HG03045 (cell line): ENCODE measurements around the gene RNF141.
A peak's percentile ranks its signal among the peaks of the same experiment; 100 is the strongest.

ENCODE experiments used
- ATAC-seq: cut with Tn5 transposase; IDR thresholded peaks from one replicate; pipeline ENCODE4 v1.9.1; 2021; ENCODE audit warnings: mild to moderate bottlenecking, moderate library complexity; ENCODE audit not compliant: unreplicated experiment

The RNF141 gene

DNA sequence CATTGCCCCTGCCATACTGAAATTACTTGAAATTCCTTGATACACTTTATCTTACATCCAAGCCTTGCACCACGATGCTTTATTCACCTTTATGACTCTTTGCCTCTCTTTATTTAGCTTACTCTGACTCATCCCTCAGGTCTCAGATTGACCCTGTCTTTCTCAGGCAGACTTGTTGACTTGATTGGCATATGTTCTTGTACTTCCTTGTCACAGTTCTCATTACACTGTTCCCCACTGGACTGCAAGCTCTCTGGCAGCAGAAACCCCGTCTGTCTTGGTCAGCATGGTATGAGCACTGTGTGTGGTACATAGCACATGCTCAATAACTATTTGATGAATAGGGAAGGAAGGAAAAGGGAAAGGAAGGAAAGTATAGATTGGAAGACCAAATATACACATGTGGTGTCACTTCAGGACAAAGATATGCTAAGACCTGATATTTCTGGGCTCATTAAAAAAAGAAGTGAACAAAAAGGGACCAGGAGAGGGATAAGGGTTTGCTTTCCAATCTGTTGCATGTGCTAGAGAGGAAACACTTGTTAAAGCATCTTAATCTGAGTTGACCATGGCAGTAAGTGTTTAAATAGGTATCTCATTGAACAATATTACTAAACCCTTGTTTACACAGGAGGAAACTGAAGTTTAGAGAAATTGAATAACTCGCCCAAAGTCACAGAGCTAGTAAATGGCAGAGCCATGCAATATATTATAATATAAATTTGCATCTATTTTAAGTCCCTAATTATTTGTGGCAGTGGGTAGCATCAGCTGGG lies 20.2 kb upstream of the RNF141 start:
- ATAC-seq, result no peak

DNA sequence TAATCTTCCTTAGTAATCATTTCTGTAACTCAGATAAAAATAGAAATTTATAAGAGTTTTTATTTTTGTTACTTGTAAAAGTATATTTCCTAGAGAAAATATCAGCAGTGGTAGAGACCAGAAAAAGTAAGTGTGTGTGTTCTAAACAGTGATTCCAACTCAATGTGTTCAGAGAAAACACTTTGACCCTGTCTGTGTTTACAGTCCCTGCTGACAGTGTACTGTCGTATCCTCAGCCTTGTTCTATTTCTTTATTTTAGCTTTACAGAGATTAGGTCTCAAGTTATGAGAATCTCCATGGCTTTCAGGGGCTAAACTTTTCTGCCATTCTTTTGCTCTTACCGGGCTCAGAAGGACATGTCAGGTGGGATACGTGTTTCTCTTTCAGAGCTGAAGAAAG lies 17.3 kb upstream of the RNF141 start:
- ATAC-seq, result no peak

DNA sequence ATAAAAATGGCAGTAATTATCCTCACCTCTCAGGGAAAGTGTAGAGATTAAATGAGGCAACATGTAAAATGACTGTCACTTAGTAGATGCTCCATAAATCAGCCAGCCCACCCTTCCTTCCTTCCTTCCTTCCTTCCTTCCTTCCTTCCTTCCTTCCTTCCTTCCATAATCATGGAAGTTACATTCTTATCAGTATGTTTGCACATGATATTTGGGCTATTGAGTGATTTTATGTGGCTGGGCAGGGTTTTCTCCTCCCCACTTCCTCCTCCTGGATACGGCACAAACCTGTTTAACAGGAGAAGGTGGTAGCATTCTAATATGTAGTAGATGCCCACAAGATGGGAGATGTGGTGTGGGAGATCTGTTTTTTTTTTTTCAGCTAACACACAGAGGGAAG lies 15.6 kb upstream of the RNF141 start:
- no peak for ATAC-seq

DNA sequence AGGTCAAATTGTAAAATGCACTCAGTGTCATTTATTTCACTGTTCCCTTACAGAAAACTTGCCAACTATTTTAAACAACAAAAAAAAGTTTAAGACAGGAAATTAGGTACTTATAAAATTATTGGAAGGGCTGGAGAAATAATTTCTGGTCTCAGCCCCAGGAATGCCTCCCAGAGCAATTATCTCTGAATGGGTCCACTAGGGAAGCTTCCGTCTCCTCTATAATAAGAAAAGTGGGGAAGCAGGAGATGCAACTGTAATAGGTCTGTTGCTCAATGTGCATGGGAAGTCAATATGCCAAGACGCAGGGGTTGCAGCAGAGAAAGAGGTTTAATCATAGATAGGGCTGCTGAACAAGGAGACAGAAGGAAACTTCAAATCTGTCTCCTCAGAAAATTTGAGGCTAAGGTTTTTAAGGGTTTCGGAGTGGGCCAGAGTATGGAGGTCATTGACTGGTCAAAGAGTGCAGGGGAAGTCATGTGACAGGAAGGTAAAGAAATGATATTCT lies 10.9 kb upstream of the RNF141 start:
- ATAC-seq, result no peak

DNA sequence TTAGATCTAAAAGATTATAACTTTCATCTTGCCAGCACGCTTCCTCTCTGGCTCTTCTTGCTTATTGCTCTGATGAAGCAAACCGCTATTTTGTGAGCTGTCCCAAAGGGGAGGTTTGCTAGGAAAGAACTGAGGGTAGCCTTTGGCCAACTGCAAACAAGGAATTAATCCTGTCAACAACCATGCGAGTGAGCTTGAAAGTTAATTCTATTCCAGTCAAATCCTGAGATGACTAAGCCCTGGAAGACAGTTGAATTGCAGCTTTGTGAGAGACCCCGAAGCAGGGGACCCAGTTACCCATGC lies 10.3 kb upstream of the RNF141 start:
- ATAC-seq, result no peak

DNA sequence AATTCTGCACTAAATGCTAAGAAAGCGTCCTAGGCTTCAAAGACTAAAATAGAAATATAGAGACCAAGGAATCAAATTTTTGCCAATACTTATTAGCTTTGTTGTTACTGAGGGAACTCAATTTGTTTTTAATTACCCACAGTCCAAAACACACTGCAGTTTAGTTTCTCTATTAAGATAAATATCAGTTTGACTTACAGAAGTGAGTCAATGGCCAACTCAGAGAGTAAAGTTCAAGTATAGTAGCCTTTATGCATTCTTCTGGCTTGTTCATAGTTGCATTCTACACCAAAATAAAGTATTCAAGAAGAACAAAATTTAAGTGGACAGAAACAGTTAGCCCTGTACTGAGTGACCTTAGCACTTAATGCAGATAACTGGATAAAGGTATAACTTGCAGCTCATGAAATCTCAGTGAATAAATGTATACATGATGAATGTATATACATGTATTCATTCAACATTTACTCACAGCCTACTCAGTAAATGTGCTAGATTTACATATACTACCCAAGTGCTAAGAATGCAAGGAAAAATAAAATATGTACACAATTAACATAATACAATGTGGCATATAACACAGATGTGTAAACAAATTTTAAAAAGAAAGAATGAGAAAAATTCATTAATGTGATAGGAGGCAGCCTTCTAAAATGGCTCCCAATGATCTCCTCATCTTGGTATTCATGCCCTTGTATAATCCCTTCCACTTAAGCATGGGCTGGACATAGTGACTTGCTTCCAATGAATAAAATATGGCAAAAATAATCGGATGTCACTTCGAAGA lies 9.7 kb upstream of the RNF141 start:
- no peak for ATAC-seq

DNA sequence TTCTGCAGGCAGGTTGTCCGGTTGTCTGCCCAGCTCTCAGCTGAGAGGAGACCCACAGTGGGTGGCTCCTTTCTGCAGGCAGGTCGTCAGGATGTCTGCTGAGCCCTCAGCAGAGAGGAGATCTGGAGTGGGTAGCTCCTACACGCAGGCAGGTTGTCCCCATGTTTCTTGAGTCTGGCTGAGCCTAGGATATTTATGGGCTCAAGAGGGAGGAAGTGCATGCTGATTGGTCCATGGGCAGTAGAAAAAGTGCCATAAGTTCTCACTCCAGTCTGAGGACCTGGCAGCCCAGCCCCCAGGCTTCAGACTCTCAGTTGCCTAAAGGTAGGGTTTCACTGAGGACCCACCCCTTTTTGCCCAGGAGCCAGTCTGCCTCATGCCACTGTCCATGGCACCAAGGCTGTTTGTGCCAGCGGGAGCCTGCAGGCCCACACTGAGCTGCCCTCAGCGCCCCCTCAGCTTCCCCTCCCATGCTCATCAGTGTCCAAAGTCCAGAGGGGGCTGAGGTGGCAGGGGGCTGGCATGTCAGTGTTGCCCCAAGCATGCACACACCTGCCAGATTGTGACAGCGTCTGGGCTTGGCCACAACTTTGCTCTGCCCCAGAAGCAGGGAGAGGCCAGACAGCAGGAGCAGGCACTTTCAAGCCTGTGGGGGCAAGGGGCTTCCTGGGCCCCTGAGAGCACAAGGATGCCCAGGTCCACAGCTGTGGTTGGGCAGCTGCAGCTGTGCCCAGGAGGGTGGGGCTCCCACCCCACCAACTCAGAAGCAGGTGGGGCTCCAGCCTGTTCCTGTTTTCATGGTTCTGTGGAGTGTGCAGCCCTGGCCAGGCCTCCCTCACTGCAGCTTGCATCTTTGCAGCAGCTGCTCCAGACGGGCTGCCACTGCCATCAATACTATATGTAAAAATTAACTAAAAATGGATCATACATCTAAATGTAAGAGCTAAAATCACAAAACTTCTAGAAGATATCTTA lies 3.8 kb upstream of the RNF141 start:
- no peak for ATAC-seq

DNA sequence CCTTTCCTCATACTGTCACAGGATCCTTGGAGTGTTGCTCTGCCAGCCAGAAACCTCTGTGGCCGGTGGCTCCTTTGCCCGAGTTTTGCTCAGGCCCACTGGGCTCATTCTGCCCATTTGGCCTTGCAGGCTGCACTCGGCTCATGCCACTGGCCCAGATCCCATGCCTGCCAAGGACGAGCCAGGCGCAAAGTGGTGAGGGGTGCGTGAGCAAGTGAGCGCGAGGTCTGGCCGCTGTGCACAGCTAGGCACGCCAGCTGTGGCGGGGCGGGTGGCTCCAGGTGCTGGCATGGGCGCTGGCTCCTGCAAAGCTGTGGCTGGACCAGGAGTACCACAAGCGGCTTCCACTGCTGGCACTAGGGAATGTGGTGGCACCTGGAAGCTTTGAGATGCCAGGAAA lies 2.8 kb upstream of the RNF141 start:
- ATAC-seq, result no peak

DNA sequence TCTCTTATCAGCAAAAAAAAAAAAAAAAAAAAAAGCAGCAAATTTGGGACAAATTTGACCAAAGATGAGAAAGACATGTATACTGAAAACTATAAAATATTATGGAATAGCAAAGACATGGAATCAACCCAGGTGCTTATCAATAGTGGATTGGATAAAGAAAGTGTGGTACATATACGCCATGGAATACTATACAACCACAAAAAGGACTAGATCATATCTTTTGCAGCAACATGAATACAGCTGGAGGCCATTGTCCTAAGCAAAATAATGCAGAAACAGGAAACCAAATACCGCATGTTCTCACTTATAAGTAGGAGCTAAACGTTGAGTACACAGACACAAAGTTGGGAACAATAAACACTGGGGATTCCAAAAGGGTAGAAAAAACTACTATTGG lies 1.8 kb upstream of the RNF141 start:
- no peak for ATAC-seq

DNA sequence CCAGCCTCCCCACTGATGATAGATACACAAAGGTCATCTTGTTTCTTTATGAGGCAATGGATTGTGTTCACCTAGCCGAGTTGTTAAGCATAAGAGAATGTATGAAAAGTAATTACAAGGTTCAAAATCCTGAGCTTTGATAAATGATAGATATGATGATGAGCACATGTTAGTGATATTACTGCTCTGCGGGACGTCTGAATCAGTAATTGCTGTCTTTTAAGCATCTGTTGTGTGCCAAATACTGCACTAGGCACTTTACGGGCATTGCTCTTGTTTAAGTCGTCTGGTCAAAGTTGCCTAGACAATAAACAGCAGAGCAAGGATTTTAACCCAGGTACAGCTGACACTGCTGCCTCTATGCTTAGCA lies 559 bp upstream of the RNF141 start:
- no peak for ATAC-seq

DNA sequence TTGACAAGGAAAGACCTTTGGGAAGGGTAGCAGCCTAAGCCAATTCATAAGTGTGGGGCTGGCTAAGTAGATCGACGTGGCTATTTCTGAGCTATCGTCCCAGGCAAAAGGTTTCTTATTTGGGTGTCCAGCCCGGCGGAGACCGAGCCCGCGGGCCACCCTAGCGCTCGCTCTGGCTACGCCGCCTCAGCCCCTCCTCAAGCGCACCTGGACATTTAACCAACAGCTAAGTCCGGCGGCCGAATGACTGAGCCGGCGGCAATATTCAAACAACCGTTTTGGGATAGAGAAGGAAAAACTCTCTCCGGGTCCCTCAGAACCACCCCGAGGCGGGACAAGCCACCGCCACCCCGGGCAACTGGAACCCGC lies 457 bp downstream of the RNF141 start:
- ATAC-seq, result peak; percentile 23

DNA sequence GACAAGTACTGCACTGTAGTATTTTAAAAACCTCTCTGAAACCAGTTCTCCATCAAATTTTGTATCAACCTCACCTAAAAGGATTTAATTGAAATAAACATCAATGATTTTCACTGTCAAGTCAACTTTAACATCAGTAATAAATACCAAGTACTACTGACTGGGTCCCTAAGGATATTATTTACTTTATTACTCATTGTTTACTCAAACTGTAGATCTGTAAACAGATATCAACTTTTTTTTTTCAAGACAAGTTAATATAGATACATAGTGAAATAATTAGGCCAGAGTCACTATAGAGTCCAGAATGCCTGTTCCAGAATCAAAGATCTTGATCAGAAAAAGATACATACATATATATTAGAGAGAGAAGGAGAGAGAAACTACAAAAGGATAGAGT lies 1.6 kb downstream of the RNF141 start:
- no peak for ATAC-seq

DNA sequence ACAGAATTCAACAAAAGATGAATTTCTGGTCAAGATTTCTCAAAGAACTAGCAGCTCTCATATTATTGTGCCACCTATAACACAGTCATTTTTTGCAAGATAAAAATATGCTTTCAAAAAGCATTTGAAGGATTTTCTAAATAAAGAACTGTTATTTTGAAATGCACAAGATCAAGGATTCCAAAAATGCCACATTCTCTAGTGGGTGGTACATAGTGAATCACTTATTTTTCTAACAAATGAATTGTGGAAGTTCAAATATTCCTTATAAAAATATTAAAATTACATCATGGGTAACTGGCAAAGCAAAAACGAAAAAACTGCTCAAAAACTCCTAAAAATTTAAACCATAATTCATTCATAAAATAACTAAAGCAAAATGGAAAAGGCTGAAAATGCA lies 2.1 kb downstream of the RNF141 start:
- ATAC-seq, result no peak

DNA sequence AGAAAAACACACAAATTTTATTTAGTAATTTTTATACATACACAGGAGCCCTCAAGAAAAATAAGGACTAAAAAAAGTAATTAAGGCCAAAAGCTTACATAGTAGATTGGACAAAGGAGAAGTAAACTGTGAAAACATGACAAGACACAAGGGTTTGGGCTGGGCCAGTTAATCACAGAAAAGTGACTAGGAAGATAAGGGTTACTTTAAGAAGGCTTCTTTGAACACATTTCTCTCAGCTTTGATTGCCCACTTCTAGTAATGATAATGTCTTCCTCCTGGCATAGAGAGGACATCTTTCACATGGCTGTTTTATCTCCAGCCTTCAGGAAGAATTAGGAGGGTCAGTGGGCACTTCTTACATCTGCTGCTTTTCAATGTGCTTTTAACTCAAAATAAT lies 3.4 kb downstream of the RNF141 start:
- no peak for ATAC-seq

DNA sequence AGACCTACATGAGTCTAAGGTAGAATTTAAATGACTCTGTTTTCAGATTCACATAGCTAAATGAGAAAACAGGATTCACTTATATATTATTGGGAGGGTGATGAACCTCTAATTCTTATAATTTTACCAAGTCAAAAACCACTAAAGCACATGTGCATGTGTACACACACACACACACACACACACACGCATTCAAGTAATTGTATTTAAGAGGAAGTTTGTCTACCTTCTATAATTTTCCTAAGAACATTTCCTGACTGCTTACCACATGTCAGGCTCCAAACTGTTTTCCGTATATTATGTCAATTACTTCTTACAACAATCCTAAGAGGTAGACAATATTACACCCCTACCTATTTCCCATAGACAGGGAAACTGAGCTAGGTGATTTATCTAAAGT lies 6.7 kb downstream of the RNF141 start:
- ATAC-seq, result no peak

DNA sequence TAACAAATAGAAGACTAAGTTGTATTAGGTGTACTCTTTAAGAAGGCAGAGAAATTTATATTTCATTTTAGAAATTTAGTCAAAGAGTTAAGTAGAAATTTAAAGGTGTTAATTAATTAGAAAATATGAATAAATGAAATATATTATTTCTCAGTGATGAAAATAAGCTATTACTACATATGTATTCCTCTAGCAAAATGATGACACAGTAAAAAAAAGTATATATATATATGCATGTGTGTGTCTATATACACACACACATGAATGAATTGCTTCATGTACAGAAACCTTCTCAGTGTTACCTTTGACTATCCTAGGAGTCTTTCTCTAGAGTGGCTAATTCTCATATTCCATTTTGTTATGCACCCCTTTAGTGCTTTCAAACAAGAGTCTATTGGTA lies 7.7 kb downstream of the RNF141 start:
- no peak for ATAC-seq

DNA sequence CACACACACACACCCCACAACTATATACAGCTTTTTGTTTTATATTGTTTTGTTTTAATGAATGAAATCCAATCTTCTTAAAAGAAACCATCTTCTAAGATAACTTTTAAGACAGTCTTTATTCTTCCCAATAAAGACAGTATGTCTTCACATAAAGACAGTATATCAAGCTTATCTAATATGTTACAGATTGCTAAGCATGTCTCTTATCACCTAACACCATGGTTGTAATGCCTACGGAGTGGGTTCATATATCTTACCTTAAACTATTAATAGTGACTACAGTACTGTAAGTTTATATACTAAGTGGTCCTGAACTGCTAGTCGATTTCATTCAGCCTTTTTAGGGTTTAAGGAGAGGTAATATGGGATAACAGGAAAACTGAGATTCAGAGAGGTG lies 8.5 kb downstream of the RNF141 start:
- no peak for ATAC-seq

DNA sequence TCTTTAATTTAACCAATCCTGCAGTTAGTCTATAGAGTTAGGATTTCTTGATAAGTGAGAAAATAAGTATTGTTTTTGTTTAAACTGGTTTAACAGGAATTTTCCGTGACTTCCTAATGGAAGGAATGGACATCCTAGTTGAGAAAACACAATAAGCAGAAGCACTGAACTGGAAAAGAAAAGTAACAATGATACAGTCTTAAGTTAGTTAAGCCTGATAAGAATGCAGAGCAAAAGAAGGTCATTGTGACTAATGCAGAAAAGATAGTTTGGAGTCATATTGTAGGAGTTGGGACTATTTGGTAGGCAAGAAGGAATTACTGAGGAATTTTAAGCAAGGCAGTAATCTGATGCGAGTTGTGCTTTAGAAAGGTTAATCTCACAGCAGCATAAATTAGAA lies 11.7 kb downstream of the RNF141 start:
- ATAC-seq, result no peak

DNA sequence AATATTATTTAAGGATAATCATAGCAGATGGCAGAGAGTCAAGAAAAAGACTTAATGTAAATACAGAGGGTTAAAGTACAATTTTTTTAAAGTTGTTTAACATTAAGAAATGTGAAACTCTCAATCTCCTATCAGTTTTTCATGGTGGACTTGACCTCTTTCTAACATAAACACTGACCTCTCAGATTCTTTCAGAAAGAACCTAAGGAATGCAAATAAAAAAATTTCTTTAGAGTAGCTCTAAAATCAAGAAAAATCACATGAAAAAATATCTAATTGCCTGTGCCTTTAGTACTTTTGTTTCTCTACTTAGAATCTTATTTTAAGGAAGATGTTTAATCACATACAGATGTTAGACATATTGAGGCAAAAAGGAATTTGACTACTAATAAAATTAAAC lies 12.9 kb downstream of the RNF141 start:
- ATAC-seq, result no peak

DNA sequence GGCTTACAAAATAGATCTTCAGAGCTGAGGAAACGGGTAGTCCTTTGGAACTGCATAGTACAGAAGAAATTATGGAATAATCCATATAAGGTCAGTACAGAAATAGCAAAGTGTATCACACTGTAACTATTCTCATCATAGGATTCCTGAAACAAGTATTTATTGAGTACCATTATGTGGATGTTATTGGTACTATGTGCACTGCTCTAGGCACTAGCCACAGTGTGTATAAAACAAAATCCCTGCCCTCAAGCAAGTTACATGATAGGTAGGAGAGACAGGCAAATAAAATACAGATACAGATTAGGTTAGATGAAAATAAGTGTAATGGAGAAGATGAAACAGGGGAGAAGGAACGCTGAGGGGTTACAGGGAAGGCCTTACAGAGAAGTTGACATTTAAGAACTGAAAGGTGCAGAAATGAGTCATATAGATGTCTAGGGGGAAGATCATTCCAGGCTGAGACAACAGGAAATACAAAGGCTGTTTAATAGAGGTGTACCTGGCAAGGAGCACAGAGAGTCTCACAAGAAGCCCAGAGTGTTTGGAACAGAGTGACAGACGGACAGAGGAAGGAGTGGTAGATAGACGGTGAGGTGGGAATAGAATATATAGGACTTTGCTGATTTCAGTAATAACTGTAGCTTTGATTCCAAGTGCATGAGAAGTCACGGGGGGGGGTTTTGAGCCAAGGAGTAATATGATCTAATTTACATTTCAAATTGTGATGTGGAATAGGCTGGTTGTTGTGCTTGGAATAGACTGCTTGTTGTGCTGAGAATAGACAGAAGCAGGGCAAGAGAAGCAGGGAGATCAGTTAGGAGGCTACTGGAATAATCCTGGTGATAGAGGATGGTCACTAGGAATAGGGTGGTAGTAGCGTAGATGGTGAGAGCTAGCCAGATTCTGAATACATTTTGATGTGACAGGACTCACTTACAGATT lies 13.7 kb downstream of the RNF141 start:
- no peak for ATAC-seq
